ENCODE data around the gene FCER1G.
"Not testable (repeated sequence)": the region's sequence is repeated elsewhere in the genome, so short reads cannot be mapped to it uniquely, and the experiment has no call there.

Gene FCER1G

DNA sequence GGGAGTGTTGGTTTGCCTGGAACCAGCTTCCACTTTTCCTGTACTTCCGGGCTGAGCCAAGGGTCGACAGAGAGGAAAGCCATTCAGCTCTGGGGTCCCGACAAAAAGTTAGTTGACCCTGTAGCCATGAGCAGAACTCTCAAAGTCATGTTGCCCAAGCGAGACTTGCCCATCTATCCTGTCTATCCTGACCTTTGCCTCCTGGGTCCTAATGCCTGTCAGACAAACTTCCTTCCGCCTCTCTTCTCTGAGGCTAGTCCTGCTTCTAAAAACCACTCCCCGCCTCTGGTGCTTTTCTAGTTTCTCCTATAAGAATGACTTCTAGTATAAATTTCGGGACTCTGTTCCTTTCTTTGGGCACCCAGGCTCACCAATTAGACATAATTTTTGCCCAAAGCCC lies 35.7 kb downstream of the FCER1G start:
- no peak for DNase-seq (ENCODE audit: low read depth)
- no peak overlapping the region for H3K4me3 ChIP-seq (ENCODE audit: low read length)
- TF ChIP-seq, protein P1, sequence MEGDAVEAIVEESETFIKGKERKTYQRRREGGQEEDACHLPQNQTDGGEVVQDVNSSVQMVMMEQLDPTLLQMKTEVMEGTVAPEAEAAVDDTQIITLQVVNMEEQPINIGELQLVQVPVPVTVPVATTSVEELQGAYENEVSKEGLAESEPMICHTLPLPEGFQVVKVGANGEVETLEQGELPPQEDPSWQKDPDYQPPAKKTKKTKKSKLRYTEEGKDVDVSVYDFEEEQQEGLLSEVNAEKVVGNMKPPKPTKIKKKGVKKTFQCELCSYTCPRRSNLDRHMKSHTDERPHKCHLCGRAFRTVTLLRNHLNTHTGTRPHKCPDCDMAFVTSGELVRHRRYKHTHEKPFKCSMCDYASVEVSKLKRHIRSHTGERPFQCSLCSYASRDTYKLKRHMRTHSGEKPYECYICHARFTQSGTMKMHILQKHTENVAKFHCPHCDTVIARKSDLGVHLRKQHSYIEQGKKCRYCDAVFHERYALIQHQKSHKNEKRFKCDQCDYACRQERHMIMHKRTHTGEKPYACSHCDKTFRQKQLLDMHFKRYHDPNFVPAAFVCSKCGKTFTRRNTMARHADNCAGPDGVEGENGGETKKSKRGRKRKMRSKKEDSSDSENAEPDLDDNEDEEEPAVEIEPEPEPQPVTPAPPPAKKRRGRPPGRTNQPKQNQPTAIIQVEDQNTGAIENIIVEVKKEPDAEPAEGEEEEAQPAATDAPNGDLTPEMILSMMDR (conservative IDR thresholded peaks at IDR 0.05; ENCODE audit: low read length): no peak

DNA sequence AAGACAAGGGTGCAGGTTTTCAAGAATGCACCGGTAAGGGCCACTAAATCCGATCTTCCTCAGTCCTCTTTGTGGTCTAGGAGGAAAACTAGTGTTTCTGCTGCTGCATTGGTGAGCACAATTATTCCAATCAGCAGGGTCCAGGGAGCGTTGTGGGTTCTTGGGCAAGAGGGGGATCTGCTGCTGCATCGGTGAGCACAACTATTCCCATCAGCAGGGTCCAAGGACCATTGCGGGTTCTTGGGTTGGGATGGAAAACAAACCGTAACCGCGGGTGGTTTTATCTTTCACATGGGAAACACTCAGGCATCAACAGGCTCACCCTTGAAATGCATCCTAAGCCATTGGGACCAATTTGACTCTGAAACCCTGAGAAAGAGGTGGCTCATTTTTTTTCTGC lies 36.5 kb downstream of the FCER1G start:
- no peak for DNase-seq (ENCODE audit: low read depth)
- H3K4me3 ChIP-seq (ENCODE audit: low read length): no peak overlapping the region
- TF ChIP-seq, protein P1 (conservative IDR thresholded peaks at IDR 0.05; ENCODE audit: low read length): no peak

DNA sequence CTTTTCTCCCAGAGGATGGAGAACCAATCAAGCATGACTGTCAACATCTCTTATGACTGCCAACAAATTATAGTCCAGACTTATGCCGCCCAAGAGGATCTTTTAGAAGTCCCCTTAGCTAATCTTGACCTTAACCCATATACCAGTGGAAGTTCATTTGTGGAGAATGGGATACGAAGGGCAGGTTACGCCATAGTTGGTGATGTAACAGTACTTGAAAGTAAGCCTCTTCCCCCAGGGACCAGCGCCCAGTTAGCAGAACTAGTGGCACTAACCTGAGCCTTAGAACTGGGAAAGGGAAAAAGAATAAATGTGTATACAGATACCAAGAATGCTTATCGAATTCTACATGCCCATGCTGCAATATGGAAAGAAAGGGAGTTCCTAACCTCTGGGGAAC lies 40.2 kb downstream of the FCER1G start:
- DNase-seq (ENCODE audit: low read depth); H3K4me3 ChIP-seq (ENCODE audit: low read length): not testable (repeated sequence)

DNA sequence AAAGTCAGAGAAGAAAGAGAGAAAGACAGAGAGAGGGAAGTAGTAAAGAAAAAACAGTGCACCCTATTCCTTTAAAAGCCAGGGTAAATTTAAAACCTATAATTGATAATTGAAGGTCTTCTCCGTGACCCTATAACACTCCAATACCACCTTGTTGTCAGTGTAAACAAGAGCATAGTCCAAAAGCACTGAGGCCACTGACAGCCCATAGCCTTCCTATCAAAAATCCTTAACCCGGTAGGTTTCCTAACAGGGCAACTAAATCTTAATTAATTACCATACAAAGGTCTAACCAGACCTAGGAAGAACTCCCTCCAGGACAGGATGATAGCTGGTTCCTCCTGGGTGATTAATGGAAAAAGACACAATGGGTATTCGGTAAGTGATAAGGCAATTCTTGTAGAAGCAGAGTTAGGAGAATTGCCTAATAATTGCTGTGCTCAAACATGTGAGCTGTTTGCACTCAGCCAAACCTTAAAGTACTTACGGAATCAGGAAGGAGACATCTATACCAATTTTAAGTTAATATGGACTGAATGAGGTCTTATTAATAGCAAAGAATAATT lies 40.9 kb downstream of the FCER1G start:
- DNase-seq (ENCODE audit: low read depth); H3K4me3 ChIP-seq (ENCODE audit: low read length): not testable (repeated sequence)

DNA sequence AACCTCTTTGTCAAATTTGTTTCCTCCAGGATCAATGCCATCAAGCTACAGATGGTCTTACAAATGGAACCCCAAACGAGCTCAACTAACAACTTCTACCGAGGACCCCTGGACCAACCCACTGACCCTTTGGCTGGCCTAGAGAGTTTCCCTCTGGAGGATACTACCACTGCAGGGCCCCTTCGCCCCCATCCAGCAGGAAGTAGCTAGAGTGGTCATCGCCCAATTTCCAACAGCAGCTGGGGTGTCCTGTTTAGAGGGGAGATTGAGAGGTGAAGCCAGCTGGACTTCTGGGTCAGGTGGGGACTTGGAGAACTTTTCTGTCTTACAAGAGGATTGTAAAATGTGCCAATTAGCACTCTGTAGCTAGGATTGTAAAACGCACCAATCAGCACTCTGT lies 42.0 kb downstream of the FCER1G start:
- not testable (repeated sequence) for DNase-seq (ENCODE audit: low read depth); H3K4me3 ChIP-seq (ENCODE audit: low read length)

DNA sequence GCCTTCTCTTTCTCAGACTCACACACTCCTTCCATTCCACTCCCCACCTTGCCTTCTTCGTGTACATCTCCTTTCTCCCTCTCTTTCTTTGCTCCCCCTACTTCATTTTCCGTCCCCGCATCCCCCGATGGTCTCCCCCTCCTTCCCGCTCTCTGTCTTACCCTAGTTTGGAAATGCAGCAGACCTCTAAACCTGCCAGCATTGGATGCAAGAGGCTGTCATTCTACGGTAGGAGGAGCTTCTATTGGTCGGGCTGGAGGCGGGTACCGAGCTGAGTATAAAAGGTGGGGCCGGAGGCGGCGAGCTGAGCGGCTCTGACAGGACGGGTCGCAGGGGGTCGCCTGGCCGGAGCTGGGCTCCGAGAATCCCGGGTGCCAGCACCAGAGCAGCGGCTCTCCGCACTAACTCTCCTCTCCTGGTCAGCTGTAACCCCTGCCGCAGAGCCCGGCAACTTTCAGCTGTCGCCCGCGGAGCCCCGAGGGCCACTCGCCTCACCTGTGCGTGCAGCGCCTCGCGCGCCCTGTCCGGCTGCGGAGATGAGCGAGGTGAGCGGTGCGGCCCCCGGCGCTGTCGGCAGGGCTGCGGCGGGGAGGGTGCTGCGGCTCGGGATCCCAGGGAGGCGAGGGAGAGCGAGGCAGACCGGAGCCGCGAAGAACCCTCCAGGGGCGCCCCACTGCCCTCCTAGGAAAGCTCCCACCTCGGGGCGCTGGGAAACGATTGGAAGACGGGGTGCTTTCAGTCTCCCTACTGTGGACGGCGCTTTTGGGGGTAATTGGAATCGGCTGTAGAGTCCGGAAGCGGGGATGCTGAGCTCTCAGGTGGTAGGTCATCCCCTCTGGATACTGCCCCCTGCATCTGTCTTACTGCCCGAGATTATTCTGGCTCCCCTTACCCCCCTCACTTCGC lies 43.6 kb downstream of the FCER1G start, which contains the start of gene PCP4L1:
TSS of gene PCP4L1 (plus strand) at position 307 of the 906 bp plus-strand sequence. CDS start at position 537, 230 bp downstream.
- H3K4me3 ChIP-seq (ENCODE audit: low read length): peak within 1 kb of the TSS; percentile 43
- DNase-seq (ENCODE audit: low read depth): peak; percentile 29
- TF ChIP-seq, protein P1 (conservative IDR thresholded peaks at IDR 0.05; ENCODE audit: low read length): no peak

DNA sequence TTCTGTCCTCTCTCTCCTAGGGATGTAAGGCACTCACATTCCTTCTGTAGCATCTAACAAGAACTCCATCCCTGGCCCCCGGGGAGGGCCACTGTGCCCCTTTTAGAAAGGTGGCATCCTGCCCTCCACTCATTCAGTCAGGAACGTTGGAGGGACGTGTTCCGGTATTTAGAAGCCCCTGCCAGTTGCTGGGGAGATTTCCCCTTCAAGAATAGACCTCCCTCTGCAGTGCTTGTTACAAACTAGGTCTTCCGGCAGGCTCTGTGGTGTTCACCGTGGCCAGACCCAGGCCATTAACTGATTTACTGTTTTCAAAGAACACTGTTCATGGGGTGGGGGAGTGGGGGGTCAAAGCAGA lies 44.2 kb downstream of the FCER1G start:
- no peak for DNase-seq (ENCODE audit: low read depth)
- TF ChIP-seq, protein P1 (conservative IDR thresholded peaks at IDR 0.05; ENCODE audit: low read length): no peak
- H3K4me3 ChIP-seq (ENCODE audit: low read length): no peak overlapping the region

DNA sequence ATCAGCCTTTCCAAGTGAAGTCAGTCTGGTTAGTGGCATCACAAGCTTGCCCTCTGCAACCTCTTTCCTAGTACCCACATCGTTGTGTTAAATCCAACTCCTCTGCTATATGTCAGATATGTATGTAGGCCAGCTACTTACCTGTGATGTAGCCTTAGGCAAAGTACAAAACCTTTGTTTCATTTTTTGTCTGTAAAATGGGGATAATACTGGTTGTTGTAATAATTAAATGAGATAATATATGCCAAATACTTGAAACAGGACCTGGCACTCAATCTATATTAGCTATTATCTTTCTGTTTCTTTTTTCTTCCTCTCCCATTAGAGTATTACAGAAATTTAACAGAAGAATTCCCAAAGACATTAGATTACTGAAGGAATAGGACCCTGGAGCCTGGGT lies 44.7 kb downstream of the FCER1G start:
- DNase-seq (ENCODE audit: low read depth): no peak
- no peak overlapping the region for H3K4me3 ChIP-seq (ENCODE audit: low read length)
- TF ChIP-seq, protein P1 (conservative IDR thresholded peaks at IDR 0.05; ENCODE audit: low read length): no peak
